T-cell (primary cell): Measurements from ENCODE around the gene GFOD1. TPM values are rescaled to one million over a fixed set of nuclear protein-coding genes. Genes with fewer than 3 reads are reported as not detected.

Source experiments
- ATAC-seq, 4 experiments: fragments of 200-7000 bp in 3 of 4; fragments of 150-1000 bp in 1 of 4; cut with Tn5 transposase; replicated peaks in 1 of 4; 1 replicate in 3 of 4; 2 replicates in 1 of 4; pipeline ENCODE4 v1.10.0; 2021; ENCODE audit warnings: moderate library complexity in 3 of 4, mild to moderate bottlenecking in 2 of 4, moderate number of reproducible peaks in 1 of 4
- CTCF ChIA-PET, 2 donors: fragments of 300-600 bp; sonication (Branson Sonifier 250); formaldehyde crosslinking; loops; one replicate each; lab custom pipeline; 2022; ENCODE audit warnings: antibody characterized with exemption in 2 of 2; lab: Charles Lee
- POLR2A ChIA-PET, 2 donors: fragments of 300-600 bp; sonication (Branson Sonifier 250); formaldehyde crosslinking; loops; one replicate each; lab custom pipeline; 2022; ENCODE audit warnings: antibody characterized with exemption in 2 of 2; lab: Charles Lee
- DNase-seq, 35 experiments: peaks; one replicate each; pipeline versions ENCODE4 v3.0.0 to v3.0.0-alpha.2; 2013 to 2023
- H3K27ac ChIP-seq: one replicate; pipeline ENCODE4 v1.5.1; 2013; ENCODE audit warnings: low read length
- H3K27me3 ChIP-seq, 2 experiments: replicated peaks in 1 of 2; 1 replicate in 1 of 2; 2 replicates in 1 of 2; pipeline versions ENCODE4 v1.6.1 to v1.7.0; 2013; ENCODE audit warnings: low read length in 1 of 2, mixed read lengths in 1 of 2; ENCODE audit not compliant: control insufficient read depth in 2 of 2, insufficient read depth in 2 of 2; ENCODE audit errors: extremely low read depth in 1 of 2
- H3K36me3 ChIP-seq, 2 donors: 1 replicate in 1 of 2; 2 replicates in 1 of 2; pipeline versions ENCODE4 v1.6.1 to v1.7.0; 2013; ENCODE audit warnings: low read length in 1 of 2; ENCODE audit not compliant: control insufficient read depth in 2 of 2, insufficient read depth in 1 of 2; ENCODE audit errors: extremely low read depth in 1 of 2
- H3K4me1 ChIP-seq, 2 experiments: 1 replicate in 1 of 2; 2 replicates in 1 of 2; pipeline versions ENCODE4 v1.6.1 to v1.7.0; 2013; ENCODE audit warnings: low read length in 2 of 2, mixed read lengths in 1 of 2; ENCODE audit not compliant: insufficient read depth in 2 of 2, control insufficient read depth in 1 of 2; ENCODE audit errors: extremely low read depth in 1 of 2
- H3K4me3 ChIP-seq, 2 donors: 1 replicate in 1 of 2; 2 replicates in 1 of 2; pipeline versions ENCODE4 v1.5.1 to v1.7.0; 2013; ENCODE audit warnings: mild to moderate bottlenecking in 2 of 2, low read length in 1 of 2, moderate library complexity in 1 of 2; ENCODE audit not compliant: control insufficient read depth in 1 of 2; ENCODE audit errors: extremely low read depth in 1 of 2
- H3K9me3 ChIP-seq: 2 replicates; pipeline ENCODE4 v1.7.0; 2013
- H3K27ac Mint-ChIP-seq, 2 donors: one replicate each; pipeline ENCODE4 v1.8.0; 2020 to 2021; ENCODE audit warnings: mild to moderate bottlenecking in 2 of 2, mixed read lengths in 2 of 2
- H3K27me3 Mint-ChIP-seq, 2 donors: one replicate each; pipeline ENCODE4 v1.8.0; 2021 to 2022; ENCODE audit warnings: mixed read lengths in 2 of 2
- H3K36me3 Mint-ChIP-seq: one replicate; pipeline ENCODE4 v1.8.0; 2021; ENCODE audit warnings: mixed read lengths
- H3K4me1 Mint-ChIP-seq, 3 donors: one replicate each; pipeline ENCODE4 v1.8.0; 2020 to 2022; ENCODE audit warnings: mixed read lengths in 3 of 3, mild to moderate bottlenecking in 1 of 3
- H3K4me3 Mint-ChIP-seq, 3 donors: one replicate each; pipeline ENCODE4 v1.8.0; 2020 to 2022; ENCODE audit warnings: mild to moderate bottlenecking in 3 of 3, mixed read lengths in 3 of 3, moderate library complexity in 3 of 3
- H3K9me3 Mint-ChIP-seq, 3 donors: one replicate each; pipeline ENCODE4 v1.8.0; 2020 to 2022; ENCODE audit warnings: mixed read lengths in 3 of 3
- WGBS: methylation state at CpG from one replicate; pipeline ENCODE4 v1.1.5; 2013; ENCODE audit warnings: missing lambda C conversion rate; ENCODE audit not compliant: insufficient coverage; 5-methylcytosine and 5-hydroxymethylcytosine counted together
- total RNA-seq, 35 experiments: library from RNA in 6 of 35; stranded (reverse) in 6 of 35; fragments of 120-200 nt in 1 of 35; gene quantifications; one replicate each; pipeline versions ENCODE4 v1.2.1 to v1.2.4 and lab custom pipeline; 2013 to 2026

GFOD1 gene
- total RNA-seq, 5 donors from 2014 or later (not counting 1 experiment from before 2014, with no cell fraction given) = 1.9 to 3.2 (median 2.3) TPM

DNA sequence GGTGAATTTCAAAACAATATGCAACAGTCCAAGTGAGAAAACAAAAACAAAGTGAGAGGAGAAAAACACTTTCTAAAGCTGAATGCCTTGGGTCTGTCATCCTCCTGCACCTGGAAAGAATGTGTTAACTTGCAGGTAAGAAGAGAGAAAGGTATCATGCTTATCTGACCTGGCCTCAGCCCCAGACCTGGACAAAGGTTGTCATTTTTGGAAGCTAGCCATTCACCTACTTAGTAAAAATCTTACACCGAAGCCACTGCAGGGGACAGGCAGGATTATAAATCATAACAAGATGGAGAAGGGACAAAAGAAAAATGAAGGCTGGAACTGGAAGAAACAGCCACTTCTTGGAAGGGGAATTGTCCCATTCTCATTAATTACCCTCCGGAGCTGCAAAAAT, 69.4 kb downstream of the GFOD1 start:
- H3K27me3 Mint-ChIP-seq = peaks cover 0 to 13% of the 10 kb centered on the region in 2 donors
- Histone ChIP-seq H3K27me3 (peaks cover 0 to 3% of the 10 kb centered on the region in 2 experiments), H3K36me3 (no peaks in the 10 kb centered on the region), H3K4me3 (no peak overlapping the region), H3K9me3 (no peaks in the 10 kb centered on the region), H3K4me1 (peaks cover 4 to 14% of the 10 kb centered on the region in 2 experiments), H3K27ac (no peak overlapping the region)
- ChIA-PET POLR2A (no interaction called here), CTCF (no interaction called here)
- DNase-seq (no peak), ATAC-seq (no peak)
- H3K4me3 Mint-ChIP-seq = no peak overlapping the region
- no peaks in the 10 kb centered on the region for H3K36me3 Mint-ChIP-seq
- H3K4me1 Mint-ChIP-seq = peaks cover 15 to 29% (median 19%) of the 10 kb centered on the region in 3 donors
- H3K27ac Mint-ChIP-seq = no peak overlapping the region
- no CpG with 5 or more reads among the region's 2 CpGs for WGBS
- no peaks in the 10 kb centered on the region for H3K9me3 Mint-ChIP-seq

DNA sequence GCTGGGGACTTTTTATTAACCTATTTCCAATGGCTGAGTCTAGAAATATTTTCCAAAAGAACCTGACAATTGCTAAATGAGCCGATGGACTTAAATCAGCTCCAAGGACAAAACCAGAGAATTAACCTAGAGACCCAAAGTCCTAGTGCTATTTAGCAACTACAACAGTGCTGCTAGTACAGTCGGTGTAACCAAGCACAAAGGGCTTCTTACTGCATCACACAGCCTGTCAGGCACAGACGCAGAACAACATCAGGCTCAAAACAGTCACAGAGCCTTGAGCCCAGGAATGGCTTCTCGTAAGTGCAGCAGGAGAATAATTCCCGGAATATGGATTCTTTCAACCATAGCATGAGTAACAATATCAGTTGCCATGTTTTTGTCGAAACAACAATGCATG, 70.0 kb downstream of the GFOD1 start:
- peaks cover 4 to 14% of the 10 kb centered on the region in 2 experiments for H3K4me1 ChIP-seq
- Mint-ChIP-seq H3K27ac (no peak overlapping the region), H3K27me3 (peaks cover 0 to 13% of the 10 kb centered on the region in 2 donors), H3K9me3 (no peaks in the 10 kb centered on the region), H3K4me3 (no peak overlapping the region), H3K36me3 (no peaks in the 10 kb centered on the region), H3K4me1 (peaks cover 15 to 29% (median 19%) of the 10 kb centered on the region in 3 donors)
- no peaks in the 10 kb centered on the region for H3K36me3 ChIP-seq
- peaks cover 0 to 3% of the 10 kb centered on the region in 2 experiments for H3K27me3 ChIP-seq
- ChIA-PET POLR2A (no interaction called here), CTCF (no interaction called here)
- H3K4me3 ChIP-seq = no peak overlapping the region
- DNase-seq (no peak), ATAC-seq (no peak)
- H3K27ac ChIP-seq = no peak overlapping the region
- no peaks in the 10 kb centered on the region for H3K9me3 ChIP-seq
- 100% methylated on average over 3 of the region's 6 CpGs for WGBS

DNA sequence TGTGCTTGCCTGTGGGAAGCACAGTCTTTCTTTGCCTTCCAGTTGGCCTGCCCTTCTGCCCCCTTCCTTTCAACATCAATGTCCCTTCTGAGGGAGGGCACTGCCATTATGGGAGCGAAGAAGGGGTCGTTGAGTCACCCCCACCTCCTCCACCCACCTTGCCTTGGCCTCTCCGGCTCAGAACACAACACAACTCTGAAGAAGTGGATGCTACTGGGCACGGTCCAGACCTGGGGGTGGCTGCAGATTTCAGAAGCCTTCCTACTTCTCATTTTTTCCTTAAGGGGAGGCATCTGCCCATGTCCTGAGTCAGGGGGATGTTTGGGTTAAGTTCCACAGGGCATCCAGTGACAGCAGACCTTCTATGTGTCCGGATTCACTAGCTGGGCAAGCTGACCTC, 72.1 kb downstream of the GFOD1 start:
- no peak for ATAC-seq

DNA sequence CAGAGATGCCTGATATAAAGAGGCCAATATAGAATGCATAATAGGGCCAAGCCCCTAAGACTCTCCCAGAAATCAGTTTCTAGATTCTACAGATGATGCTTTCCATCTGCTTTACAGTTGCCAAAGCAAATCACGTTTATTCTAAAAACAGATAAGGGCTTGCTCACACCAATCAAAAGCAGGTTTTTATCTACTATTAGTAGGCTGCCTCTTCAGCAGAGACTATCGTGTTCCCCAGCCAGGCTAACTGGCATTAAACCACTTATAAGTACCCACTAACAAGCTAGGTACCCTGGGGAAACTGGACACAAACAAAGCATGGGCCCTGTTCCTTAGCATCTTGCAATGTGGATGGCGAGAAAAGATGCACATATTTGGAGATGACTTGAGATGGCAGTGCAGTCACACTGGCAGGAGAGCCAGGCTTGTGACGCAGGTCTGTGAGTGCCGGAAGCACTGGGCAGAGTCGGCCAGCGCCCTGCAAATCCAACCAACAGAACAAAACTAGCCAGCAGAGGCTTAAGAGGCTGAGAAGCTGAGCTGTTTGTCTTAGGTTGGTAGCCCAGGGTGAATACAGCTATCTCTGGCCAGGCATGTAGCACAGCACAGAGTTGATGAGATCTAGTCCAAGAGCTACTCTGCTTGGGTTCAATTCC, 73.4 kb downstream of the GFOD1 start:
- WGBS = 84% methylated on average over 3 of the region's 7 CpGs

More for the DNA sequence above, 72.1 kb downstream of the GFOD1 start:
- Mint-ChIP-seq H3K27me3 (peaks cover 0 to 13% of the 10 kb centered on the region in 2 donors), H3K4me3 (no peak overlapping the region), H3K27ac (no peak overlapping the region), H3K4me1 (peaks cover 10 to 13% (median 13%) of the 10 kb centered on the region in 3 donors), H3K9me3 (no peaks in the 10 kb centered on the region), H3K36me3 (no peaks in the 10 kb centered on the region)
- 89% methylated on average over 2 of the region's 5 CpGs for WGBS
- Histone ChIP-seq H3K27ac (no peak overlapping the region), H3K4me1 (peaks cover 4 to 10% of the 10 kb centered on the region in 2 experiments), H3K27me3 (peaks cover 0 to 3% of the 10 kb centered on the region in 2 experiments), H3K4me3 (no peak overlapping the region), H3K36me3 (no peaks in the 10 kb centered on the region), H3K9me3 (no peaks in the 10 kb centered on the region)
- no peak for DNase-seq
- POLR2A ChIA-PET = no interaction called here
- CTCF ChIA-PET = no interaction called here

GRCh38 chr6:13413466-13413862, 73.9 kb downstream of the GFOD1 start:
- Histone ChIP-seq H3K36me3 (no peaks in the 10 kb centered on the region), H3K4me3 (no peak overlapping the region), H3K27ac (no peak overlapping the region), H3K9me3 (no peaks in the 10 kb centered on the region), H3K4me1 (no peaks in the 10 kb centered on the region), H3K27me3 (no peaks in the 10 kb centered on the region)
- POLR2A ChIA-PET = no interaction called here
- peaks cover 0 to 5% of the 10 kb centered on the region in 2 donors for H3K27me3 Mint-ChIP-seq
- peaks cover 0 to 6% (median 0%) of the 10 kb centered on the region in 3 donors for H3K4me1 Mint-ChIP-seq
- no peak for ATAC-seq
- H3K36me3 Mint-ChIP-seq = no peaks in the 10 kb centered on the region
- CTCF ChIA-PET = no interaction called here
- 100% methylated on average over 3 of the region's 3 CpGs for WGBS
- no peak overlapping the region for H3K4me3 Mint-ChIP-seq
- no peak for DNase-seq
- no peak overlapping the region for H3K27ac Mint-ChIP-seq
- H3K9me3 Mint-ChIP-seq = no peaks in the 10 kb centered on the region

More for the DNA sequence above, 73.4 kb downstream of the GFOD1 start:
- H3K4me3 Mint-ChIP-seq = no peak overlapping the region
- H3K4me1 Mint-ChIP-seq = peaks cover 0 to 3% (median 2%) of the 10 kb centered on the region in 3 donors
- no peak overlapping the region for H3K27ac ChIP-seq
- peak in 3 of 4 experiments; percentile 27 to 63 (median 53) for ATAC-seq
- ChIA-PET CTCF (no interaction called here), POLR2A (interaction anchor here in 1 of 2 donors (0.5 kb wide), 1 partner anchor 11 kb away, joined by 5 read pairs; no protein-coding TSS in a partner anchor)
- no peaks in the 10 kb centered on the region for H3K9me3 ChIP-seq
- no peaks in the 10 kb centered on the region for H3K4me1 ChIP-seq
- no peaks in the 10 kb centered on the region for H3K36me3 Mint-ChIP-seq
- H3K27me3 Mint-ChIP-seq = peaks cover 0 to 5% of the 10 kb centered on the region in 2 donors
- DNase-seq = peak in 11 of 35 experiments; percentile 11 to 53 (median 24)
- no peak overlapping the region for H3K4me3 ChIP-seq
- H3K9me3 Mint-ChIP-seq = no peaks in the 10 kb centered on the region
- no peaks in the 10 kb centered on the region for H3K27me3 ChIP-seq
- H3K27ac Mint-ChIP-seq = no peak overlapping the region
- no peaks in the 10 kb centered on the region for H3K36me3 ChIP-seq

- CTCF ChIA-PET = no interaction called here
- Mint-ChIP-seq H3K9me3 (no peaks in the 10 kb centered on the region), H3K27ac (no peak overlapping the region), H3K4me3 (no peak overlapping the region), H3K27me3 (peaks cover 0 to 2% of the 10 kb centered on the region in 2 donors), H3K36me3 (no peaks in the 10 kb centered on the region), H3K4me1 (peaks cover 0 to 6% (median 0%) of the 10 kb centered on the region in 3 donors)
- no peak for DNase-seq
- no peak overlapping the region for H3K4me3 ChIP-seq
- H3K4me1 ChIP-seq = no peaks in the 10 kb centered on the region
- POLR2A ChIA-PET = no interaction called here
- H3K9me3 ChIP-seq = no peaks in the 10 kb centered on the region
- WGBS = 97% methylated on average over 7 of the region's 9 CpGs
- H3K36me3 ChIP-seq = no peaks in the 10 kb centered on the region
- H3K27ac ChIP-seq = no peak overlapping the region
- H3K27me3 ChIP-seq = no peaks in the 10 kb centered on the region
- ATAC-seq = no peak
These were observed 74.5 kb downstream of the GFOD1 start for GRCh38 chr6:13412639-13413465.
